T-cell (primary cell): ENCODE data around the gene TAOK3. TPM values are rescaled to one million over a fixed set of nuclear protein-coding genes. Genes with fewer than 3 reads are reported as not detected.
"Not testable (repeated sequence)": the region's sequence is repeated elsewhere in the genome, so short reads cannot be mapped to it uniquely, and the experiment has no call there.

Source experiments
- ATAC-seq, 4 experiments: fragments of 200-7000 bp in 3 of 4; fragments of 150-1000 bp in 1 of 4; cut with Tn5 transposase; replicated peaks in 1 of 4; 1 replicate in 3 of 4; 2 replicates in 1 of 4; pipeline ENCODE4 v1.10.0; 2021; ENCODE audit warnings: moderate library complexity in 3 of 4, mild to moderate bottlenecking in 2 of 4, moderate number of reproducible peaks in 1 of 4
- CTCF ChIA-PET, 2 donors: fragments of 300-600 bp; sonication (Branson Sonifier 250); formaldehyde crosslinking; loops; one replicate each; lab custom pipeline; 2022; ENCODE audit warnings: antibody characterized with exemption in 2 of 2; lab: Charles Lee
- POLR2A ChIA-PET, 2 donors: fragments of 300-600 bp; sonication (Branson Sonifier 250); formaldehyde crosslinking; loops; one replicate each; lab custom pipeline; 2022; ENCODE audit warnings: antibody characterized with exemption in 2 of 2; lab: Charles Lee
- DNase-seq, 35 experiments: peaks; one replicate each; pipeline versions ENCODE4 v3.0.0 to v3.0.0-alpha.2; 2013 to 2023
- H3K27ac ChIP-seq: one replicate; pipeline ENCODE4 v1.5.1; 2013; ENCODE audit warnings: low read length
- H3K27me3 ChIP-seq, 2 experiments: replicated peaks in 1 of 2; 1 replicate in 1 of 2; 2 replicates in 1 of 2; pipeline versions ENCODE4 v1.6.1 to v1.7.0; 2013; ENCODE audit warnings: low read length in 1 of 2, mixed read lengths in 1 of 2; ENCODE audit not compliant: control insufficient read depth in 2 of 2, insufficient read depth in 2 of 2; ENCODE audit errors: extremely low read depth in 1 of 2
- H3K36me3 ChIP-seq, 2 donors: 1 replicate in 1 of 2; 2 replicates in 1 of 2; pipeline versions ENCODE4 v1.6.1 to v1.7.0; 2013; ENCODE audit warnings: low read length in 1 of 2; ENCODE audit not compliant: control insufficient read depth in 2 of 2, insufficient read depth in 1 of 2; ENCODE audit errors: extremely low read depth in 1 of 2
- H3K4me1 ChIP-seq, 2 experiments: 1 replicate in 1 of 2; 2 replicates in 1 of 2; pipeline versions ENCODE4 v1.6.1 to v1.7.0; 2013; ENCODE audit warnings: low read length in 2 of 2, mixed read lengths in 1 of 2; ENCODE audit not compliant: insufficient read depth in 2 of 2, control insufficient read depth in 1 of 2; ENCODE audit errors: extremely low read depth in 1 of 2
- H3K4me3 ChIP-seq, 2 donors: 1 replicate in 1 of 2; 2 replicates in 1 of 2; pipeline versions ENCODE4 v1.5.1 to v1.7.0; 2013; ENCODE audit warnings: mild to moderate bottlenecking in 2 of 2, low read length in 1 of 2, moderate library complexity in 1 of 2; ENCODE audit not compliant: control insufficient read depth in 1 of 2; ENCODE audit errors: extremely low read depth in 1 of 2
- H3K9me3 ChIP-seq: 2 replicates; pipeline ENCODE4 v1.7.0; 2013
- H3K27ac Mint-ChIP-seq, 2 donors: one replicate each; pipeline ENCODE4 v1.8.0; 2020 to 2021; ENCODE audit warnings: mild to moderate bottlenecking in 2 of 2, mixed read lengths in 2 of 2
- H3K27me3 Mint-ChIP-seq, 2 donors: one replicate each; pipeline ENCODE4 v1.8.0; 2021 to 2022; ENCODE audit warnings: mixed read lengths in 2 of 2
- H3K36me3 Mint-ChIP-seq: one replicate; pipeline ENCODE4 v1.8.0; 2021; ENCODE audit warnings: mixed read lengths
- H3K4me1 Mint-ChIP-seq, 3 donors: one replicate each; pipeline ENCODE4 v1.8.0; 2020 to 2022; ENCODE audit warnings: mixed read lengths in 3 of 3, mild to moderate bottlenecking in 1 of 3
- H3K4me3 Mint-ChIP-seq, 3 donors: one replicate each; pipeline ENCODE4 v1.8.0; 2020 to 2022; ENCODE audit warnings: mild to moderate bottlenecking in 3 of 3, mixed read lengths in 3 of 3, moderate library complexity in 3 of 3
- H3K9me3 Mint-ChIP-seq, 3 donors: one replicate each; pipeline ENCODE4 v1.8.0; 2020 to 2022; ENCODE audit warnings: mixed read lengths in 3 of 3
- whole genome bisulfite sequencing: methylation state at CpG from one replicate; pipeline ENCODE4 v1.1.5; 2013; ENCODE audit warnings: missing lambda C conversion rate; ENCODE audit not compliant: insufficient coverage; 5-methylcytosine and 5-hydroxymethylcytosine counted together
- total RNA-seq, 35 experiments: library from RNA in 6 of 35; stranded (reverse) in 6 of 35; fragments of 120-200 nt in 1 of 35; gene quantifications; one replicate each; pipeline versions ENCODE4 v1.2.1 to v1.2.4 and lab custom pipeline; 2013 to 2026

TAOK3 gene
- total RNA-seq, 5 donors from 2014 or later (not counting 1 experiment from before 2014, with no cell fraction given), result 58.7 to 93.6 (median 67.4) TPM

- POLR2A ChIA-PET, result no interaction called here
- Mint-ChIP-seq H3K36me3 (peaks cover 20% of the 10 kb centered on the region), H3K4me3 (no peak overlapping the region), H3K4me1 (peaks cover 36 to 47% (median 38%) of the 10 kb centered on the region in 3 donors), H3K27me3 (no peaks in the 10 kb centered on the region), H3K9me3 (peaks cover 0 to 4% (median 0%) of the 10 kb centered on the region in 3 donors), H3K27ac (no peak overlapping the region)
- DNase-seq (no peak), ATAC-seq (no peak)
- H3K27ac ChIP-seq, result no peak overlapping the region
- H3K4me3 ChIP-seq, result no peak overlapping the region
- peaks cover 0 to 2% of the 10 kb centered on the region in 2 experiments for H3K4me1 ChIP-seq
- CTCF ChIA-PET, result no interaction called here
- H3K9me3 ChIP-seq, result no peaks in the 10 kb centered on the region
- H3K36me3 ChIP-seq, result no peaks in the 10 kb centered on the region
- WGBS, result no CpG with 5 or more reads among the region's 1 CpG
- no peaks in the 10 kb centered on the region for H3K27me3 ChIP-seq
Measured at GRCh38 chr12:118317729-118318128, 55.0 kb downstream of the TAOK3 start.

DNA sequence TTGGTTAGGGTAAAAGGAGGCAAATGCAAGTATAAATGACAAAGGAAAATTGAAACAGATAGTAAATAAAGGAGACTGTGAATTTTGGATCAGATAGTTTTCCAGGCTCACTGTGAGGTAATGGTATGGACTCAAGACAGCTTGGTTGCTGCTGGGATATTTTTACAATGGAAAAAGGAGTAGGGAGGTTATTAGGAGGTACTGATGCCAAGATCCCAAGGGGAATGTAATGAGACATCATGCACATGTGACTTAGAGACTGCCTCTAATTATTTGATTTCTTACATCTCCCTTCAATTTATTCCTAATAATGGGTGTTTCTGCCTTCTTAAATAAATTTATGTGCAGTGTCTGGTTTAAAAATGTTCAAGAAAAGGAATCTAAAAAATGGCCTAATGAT is 56.9 kb downstream of the TAOK3 start:
- no peak for ATAC-seq
- CTCF ChIA-PET, result interaction anchor here (0.5 to 1.0 kb wide), 2 partner anchors 61 to 62 kb away, joined by 3 to 4 read pairs; partner anchors contain the start of gene SUDS3 (in 1 of the 2)
- Mint-ChIP-seq H3K9me3 (peaks cover 0 to 4% (median 0%) of the 10 kb centered on the region in 3 donors), H3K4me3 (no peak overlapping the region), H3K36me3 (peaks cover 22% of the 10 kb centered on the region), H3K27ac (no peak overlapping the region), H3K4me1 (peaks cover 38 to 48% (median 42%) of the 10 kb centered on the region in 3 donors), H3K27me3 (no peaks in the 10 kb centered on the region)
- no peaks in the 10 kb centered on the region for H3K36me3 ChIP-seq
- POLR2A ChIA-PET, result no interaction called here
- no peak overlapping the region for H3K27ac ChIP-seq
- H3K4me3 ChIP-seq, result no peak overlapping the region
- H3K27me3 ChIP-seq, result no peaks in the 10 kb centered on the region
- peaks cover 0 to 2% of the 10 kb centered on the region in 2 experiments for H3K4me1 ChIP-seq
- H3K9me3 ChIP-seq, result no peaks in the 10 kb centered on the region
- no peak for DNase-seq

DNA sequence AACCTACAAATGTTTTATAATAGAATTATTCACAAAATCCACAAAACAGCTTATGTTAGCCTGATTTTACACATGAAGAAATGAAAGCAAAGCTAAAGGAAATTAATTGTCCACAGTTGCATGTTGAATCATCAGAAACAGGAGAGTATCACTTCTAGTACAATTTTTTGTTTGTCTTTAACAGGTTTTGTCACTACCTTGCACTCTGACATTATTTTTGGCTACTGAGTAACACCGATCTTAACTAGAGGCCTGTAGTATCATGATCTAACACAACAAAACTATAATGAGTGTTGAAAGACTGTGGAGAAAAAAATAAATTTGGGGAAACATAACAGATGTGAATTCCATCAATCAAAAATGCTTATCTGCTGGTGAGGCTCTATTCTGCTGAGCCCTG is 60.1 kb downstream of the TAOK3 start:
- no peaks in the 10 kb centered on the region for H3K36me3 ChIP-seq
- Mint-ChIP-seq H3K27ac (peak overlapping the region in 1 of 2 donors; percentile 18), H3K4me3 (no peak overlapping the region), H3K9me3 (no peaks in the 10 kb centered on the region), H3K36me3 (peaks cover 16% of the 10 kb centered on the region), H3K4me1 (peaks cover 48 to 54% (median 53%) of the 10 kb centered on the region in 3 donors), H3K27me3 (no peaks in the 10 kb centered on the region)
- CTCF ChIA-PET, result interaction anchor here in 1 of 2 donors (1.3 kb wide), 1 partner anchor 13 kb away, joined by 3 read pairs; no protein-coding TSS in a partner anchor
- POLR2A ChIA-PET, result interaction anchor here in 1 of 2 donors (0.5 kb wide), 1 partner anchor 1258 kb away, joined by 4 read pairs; no protein-coding TSS in a partner anchor
- DNase-seq, result no peak
- no peaks in the 10 kb centered on the region for H3K9me3 ChIP-seq
- no peak for ATAC-seq
- no peak overlapping the region for H3K27ac ChIP-seq
- no peak overlapping the region for H3K4me3 ChIP-seq
- no peaks in the 10 kb centered on the region for H3K27me3 ChIP-seq
- no CpG with 5 or more reads among the region's 1 CpG for WGBS
- H3K4me1 ChIP-seq, result peaks cover 0 to 6% of the 10 kb centered on the region in 2 experiments

DNA sequence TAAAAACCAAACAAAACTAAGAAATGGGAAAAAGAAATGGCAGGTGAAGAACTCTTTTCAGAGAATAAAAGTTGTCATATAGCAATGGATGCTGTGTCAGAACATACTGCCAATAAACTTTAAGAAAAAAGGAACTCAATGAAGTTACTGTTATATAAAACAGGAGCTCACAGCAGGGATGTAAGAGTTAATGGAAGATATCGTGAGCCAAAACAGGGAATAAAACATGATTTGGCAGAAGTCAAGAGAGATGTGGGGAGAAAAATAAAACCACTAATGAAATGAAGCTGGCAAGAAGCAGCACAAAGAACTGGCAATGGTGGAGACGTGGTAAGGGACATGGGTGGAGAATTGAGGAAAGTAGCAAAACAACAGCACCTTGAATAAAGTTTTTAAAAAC is 61.0 kb downstream of the TAOK3 start:
- H3K4me3 ChIP-seq, result no peak overlapping the region
- H3K9me3 ChIP-seq, result no peaks in the 10 kb centered on the region
- ChIA-PET CTCF (no interaction called here), POLR2A (interaction anchor here in 1 of 2 donors (0.6 kb wide), 1 partner anchor 66 kb away, joined by 3 read pairs; no protein-coding TSS in a partner anchor)
- Mint-ChIP-seq H3K27me3 (no peaks in the 10 kb centered on the region), H3K9me3 (no peaks in the 10 kb centered on the region), H3K4me3 (no peak overlapping the region), H3K36me3 (peaks cover 14% of the 10 kb centered on the region), H3K4me1 (peaks cover 54 to 58% (median 57%) of the 10 kb centered on the region in 3 donors), H3K27ac (no peak overlapping the region)
- peaks cover 0 to 6% of the 10 kb centered on the region in 2 experiments for H3K4me1 ChIP-seq
- H3K27ac ChIP-seq, result no peak overlapping the region
- ATAC-seq (no peak), DNase-seq (no peak)
- no peaks in the 10 kb centered on the region for H3K36me3 ChIP-seq
- 78% methylated on average over 1 of the region's 2 CpGs for WGBS
- H3K27me3 ChIP-seq, result no peaks in the 10 kb centered on the region

DNA sequence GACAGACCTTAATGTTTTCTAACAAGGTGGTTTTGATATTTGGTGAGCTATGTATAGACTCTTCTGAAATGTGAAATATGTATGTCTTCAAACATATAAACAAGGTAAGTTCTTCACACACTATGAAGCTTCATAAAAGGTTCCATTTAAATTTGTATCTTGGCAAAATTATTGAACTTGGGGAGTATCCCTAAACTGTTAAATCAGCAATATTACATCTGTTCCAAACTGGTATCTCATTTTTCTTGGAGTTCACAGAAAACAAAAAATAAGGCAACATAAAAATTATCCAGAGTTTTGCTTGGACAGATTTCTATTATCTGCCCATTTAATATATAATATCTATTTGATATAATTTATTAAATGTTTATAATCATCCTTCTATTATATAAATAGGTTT is 62.4 kb downstream of the TAOK3 start:
- DNase-seq (no peak), ATAC-seq (no peak)
- H3K36me3 Mint-ChIP-seq, result peaks cover 6% of the 10 kb centered on the region
- no peak overlapping the region for H3K4me3 ChIP-seq
- H3K27me3 ChIP-seq, result no peaks in the 10 kb centered on the region
- ChIA-PET CTCF (interaction anchor here in 1 of 2 donors (0.5 to 0.6 kb wide), 2 partner anchors 40 to 133 kb away, joined by 6 to 7 read pairs; no protein-coding TSS in a partner anchor), POLR2A (no interaction called here)
- peaks cover 44 to 50% (median 45%) of the 10 kb centered on the region in 3 donors for H3K4me1 Mint-ChIP-seq
- H3K9me3 ChIP-seq, result no peaks in the 10 kb centered on the region
- no peak overlapping the region for H3K27ac Mint-ChIP-seq
- peaks cover 0 to 4% of the 10 kb centered on the region in 2 experiments for H3K4me1 ChIP-seq
- H3K27ac ChIP-seq, result no peak overlapping the region
- H3K4me3 Mint-ChIP-seq, result no peak overlapping the region
- no peaks in the 10 kb centered on the region for H3K36me3 ChIP-seq
- no peaks in the 10 kb centered on the region for H3K27me3 Mint-ChIP-seq
- H3K9me3 Mint-ChIP-seq, result no peaks in the 10 kb centered on the region

- H3K27me3 ChIP-seq, POLR2A ChIA-PET, ATAC-seq, H3K27me3 Mint-ChIP-seq, H3K27ac Mint-ChIP-seq, H3K36me3 Mint-ChIP-seq, H3K9me3 ChIP-seq, H3K9me3 Mint-ChIP-seq, H3K36me3 ChIP-seq, H3K27ac ChIP-seq, H3K4me3 ChIP-seq, H3K4me1 ChIP-seq: not testable (repeated sequence)
- peak in 8 of 35 experiments; percentile 3 to 17 (median 6) for DNase-seq
- Mint-ChIP-seq H3K4me3 (peak overlapping the region in 1 of 3 donors; percentile 22), H3K4me1 (peaks cover 39 to 46% (median 41%) of the 10 kb centered on the region in 3 donors)
- whole genome bisulfite sequencing, result 80% methylated on average over 1 of the region's 4 CpGs
- CTCF ChIA-PET, result interaction anchor here in 1 of 2 donors (1.1 kb wide), 1 partner anchor 68 kb away, joined by 3 read pairs; the partner anchor contains the start of gene SUDS3
Measured at GRCh38 chr12:118308006-118308405, 64.7 kb downstream of the TAOK3 start.
